Neural progenitor cell (in vitro differentiated cells): ENCODE measurements around the gene CNTN5. TPM values are rescaled to one million over a fixed set of nuclear protein-coding genes. Genes with fewer than 3 reads are reported as not detected.

ENCODE experiments used
- DNase-seq: peaks from one replicate; pipeline ENCODE4 v3.0.0-alpha.2; 2016; ENCODE audit warnings: low spot score
- H2AFZ ChIP-seq: fragments of 200-600 bp; sonication (generic); replicated peaks from 2 replicates; pipeline ENCODE4 v1.6.1; 2016; ENCODE audit warnings: antibody characterized with exemption
- H3F3A ChIP-seq: fragments of 200-600 bp; sonication (generic); 2 replicates; pipeline ENCODE4 v1.6.1; 2016; ENCODE audit warnings: antibody characterized with exemption, low read depth
- H3K27ac ChIP-seq: fragments of 200-600 bp; sonication (generic); 2 replicates; pipeline ENCODE4 v1.5.1; 2016; ENCODE audit warnings: mild to moderate bottlenecking
- H3K27me3 ChIP-seq: fragments of 200-600 bp; sonication (generic); 2 replicates; pipeline ENCODE4 v1.6.1; 2016; ENCODE audit warnings: mild to moderate bottlenecking, moderate library complexity
- H3K36me3 ChIP-seq: fragments of 200-600 bp; sonication (generic); 2 replicates; pipeline ENCODE4 v1.5.1; 2016
- H3K4me1 ChIP-seq: fragments of 200-600 bp; sonication (generic); 2 replicates; pipeline ENCODE4 v1.6.1; 2016; ENCODE audit warnings: mixed run types
- H3K4me2 ChIP-seq: fragments of 200-600 bp; sonication (generic); 2 replicates; pipeline ENCODE4 v1.6.1; 2016
- H3K4me3 ChIP-seq: fragments of 200-600 bp; sonication (generic); 2 replicates; pipeline ENCODE4 v1.5.1; 2016
- H3K79me2 ChIP-seq: fragments of 200-600 bp; sonication (generic); 2 replicates; pipeline ENCODE4 v1.6.1; 2016; ENCODE audit warnings: low read depth
- H3K9ac ChIP-seq: fragments of 200-600 bp; sonication (generic); 2 replicates; pipeline ENCODE4 v1.6.1; 2016
- H3K9me3 ChIP-seq: fragments of 200-600 bp; sonication (generic); 2 replicates; pipeline ENCODE4 v1.5.1; 2016; ENCODE audit warnings: low read depth
- H4K20me1 ChIP-seq: fragments of 200-600 bp; sonication (generic); 2 replicates; pipeline ENCODE4 v1.6.1; 2016; ENCODE audit warnings: low read depth
- H3K27ac Mint-ChIP-seq: 3 replicates; pipeline ENCODE4 v1.8.0; 2021; ENCODE audit warnings: mixed read lengths
- H3K27me3 Mint-ChIP-seq: 2 replicates; pipeline ENCODE4 v1.8.0; 2022; ENCODE audit warnings: low read depth, mild to moderate bottlenecking, inconsistent platforms, moderate library complexity, mixed read lengths; ENCODE audit not compliant: insufficient read depth
- H3K36me3 Mint-ChIP-seq: 3 replicates; pipeline ENCODE4 v1.8.0; 2021; ENCODE audit warnings: mixed read lengths
- H3K4me1 Mint-ChIP-seq: 3 replicates; pipeline ENCODE4 v1.8.0; 2021; ENCODE audit warnings: mixed read lengths
- H3K4me3 Mint-ChIP-seq: 3 replicates; pipeline ENCODE4 v1.8.0; 2021; ENCODE audit warnings: mild to moderate bottlenecking, moderate library complexity, mixed read lengths
- H3K9me3 Mint-ChIP-seq: 3 replicates; pipeline ENCODE4 v1.8.0; 2020; ENCODE audit warnings: mixed read lengths
- EZH2 ChIP-seq: fragments of 200-600 bp; sonication (generic); IDR thresholded peaks from 2 replicates; pipeline ENCODE4 v1.6.1; 2017; ENCODE audit warnings: antibody characterized with exemption, mild to moderate bottlenecking, moderate library complexity
- EZH2phosphoT487 ChIP-seq: fragments of 200-600 bp; sonication (generic); IDR thresholded peaks from 2 replicates; pipeline ENCODE4 v1.6.1; 2017; ENCODE audit warnings: antibody characterized with exemption
- total RNA-seq: library from RNA; depleted of rRNA; stranded (reverse); fragments of >200 nt; gene quantifications from 2 replicates; pipeline ENCODE4 v1.2.3, GENCODE V29; 2015; ENCODE audit warnings: low replicate concordance
- TF ChIP-seq, protein P1 (sequence below): fragments of 200-600 bp; sonication (generic); IDR thresholded peaks from 2 replicates; pipeline ENCODE4 v1.5.1; 2017; ENCODE audit warnings: antibody characterized with exemption, mild to moderate bottlenecking

CNTN5 gene
- total RNA-seq, 1 donor from 2014 or later: 0.19 TPM

DNA sequence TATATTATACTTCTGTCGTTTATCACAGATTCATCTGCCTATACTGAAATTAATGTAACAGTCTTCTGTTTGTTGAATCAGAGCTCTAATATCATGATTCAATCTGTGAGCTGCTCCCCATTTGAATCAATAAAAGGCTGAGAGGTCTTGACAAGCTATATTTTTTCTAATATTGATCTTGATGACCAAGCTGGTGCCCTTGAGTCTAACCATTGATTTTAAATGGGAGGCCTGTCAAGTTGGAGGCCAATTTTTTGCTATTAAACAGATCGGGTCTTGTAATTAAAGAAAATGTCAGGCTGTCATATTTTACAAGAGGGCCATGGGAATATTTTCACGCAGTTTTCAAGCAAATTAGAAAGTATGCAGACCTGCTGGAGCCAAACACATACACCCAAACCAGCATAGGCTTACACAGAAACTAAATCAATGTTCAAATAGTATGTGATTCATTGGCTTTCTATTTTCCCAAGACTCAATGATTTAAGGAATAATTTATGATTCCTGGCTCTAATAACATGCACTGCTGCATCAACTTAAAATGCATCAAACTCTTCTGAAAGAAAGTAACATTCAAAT is 286.9 kb downstream of the CNTN5 start:
- peak overlapping the region; percentile 40 for H2AFZ ChIP-seq
- no peak overlapping the region for H3K4me2 ChIP-seq
- no peaks in the 10 kb centered on the region for H3K79me2 ChIP-seq
- no peaks in the 10 kb centered on the region for H3K36me3 ChIP-seq
- Mint-ChIP-seq H3K27me3 (no peaks in the 10 kb centered on the region), H3K36me3 (no peaks in the 10 kb centered on the region), H3K4me3 (no peak overlapping the region), H3K9me3 (no peaks in the 10 kb centered on the region), H3K27ac (no peak overlapping the region), H3K4me1 (no peaks in the 10 kb centered on the region)
- H3K9me3 ChIP-seq: no peaks in the 10 kb centered on the region
- H3K27me3 ChIP-seq: no peaks in the 10 kb centered on the region
- no peak overlapping the region for H3K27ac ChIP-seq
- H3K9ac ChIP-seq: no peak overlapping the region
- H3F3A ChIP-seq: no peaks in the 10 kb centered on the region
- no peaks in the 10 kb centered on the region for H3K4me1 ChIP-seq
- TF ChIP-seq, protein P1, sequence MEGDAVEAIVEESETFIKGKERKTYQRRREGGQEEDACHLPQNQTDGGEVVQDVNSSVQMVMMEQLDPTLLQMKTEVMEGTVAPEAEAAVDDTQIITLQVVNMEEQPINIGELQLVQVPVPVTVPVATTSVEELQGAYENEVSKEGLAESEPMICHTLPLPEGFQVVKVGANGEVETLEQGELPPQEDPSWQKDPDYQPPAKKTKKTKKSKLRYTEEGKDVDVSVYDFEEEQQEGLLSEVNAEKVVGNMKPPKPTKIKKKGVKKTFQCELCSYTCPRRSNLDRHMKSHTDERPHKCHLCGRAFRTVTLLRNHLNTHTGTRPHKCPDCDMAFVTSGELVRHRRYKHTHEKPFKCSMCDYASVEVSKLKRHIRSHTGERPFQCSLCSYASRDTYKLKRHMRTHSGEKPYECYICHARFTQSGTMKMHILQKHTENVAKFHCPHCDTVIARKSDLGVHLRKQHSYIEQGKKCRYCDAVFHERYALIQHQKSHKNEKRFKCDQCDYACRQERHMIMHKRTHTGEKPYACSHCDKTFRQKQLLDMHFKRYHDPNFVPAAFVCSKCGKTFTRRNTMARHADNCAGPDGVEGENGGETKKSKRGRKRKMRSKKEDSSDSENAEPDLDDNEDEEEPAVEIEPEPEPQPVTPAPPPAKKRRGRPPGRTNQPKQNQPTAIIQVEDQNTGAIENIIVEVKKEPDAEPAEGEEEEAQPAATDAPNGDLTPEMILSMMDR: no peak
- TF ChIP-seq EZH2phosphoT487 (no peak), EZH2 (no peak)
- DNase-seq: no peak
- H4K20me1 ChIP-seq: no peaks in the 10 kb centered on the region
- no peak overlapping the region for H3K4me3 ChIP-seq

- H3K36me3 ChIP-seq: no peaks in the 10 kb centered on the region
- no peaks in the 10 kb centered on the region for H3K9me3 ChIP-seq
- H3K9ac ChIP-seq: no peak overlapping the region
- Mint-ChIP-seq H3K9me3 (no peaks in the 10 kb centered on the region), H3K4me1 (no peaks in the 10 kb centered on the region), H3K27ac (no peak overlapping the region), H3K4me3 (no peak overlapping the region), H3K27me3 (peaks cover 2% of the 10 kb centered on the region), H3K36me3 (no peaks in the 10 kb centered on the region)
- no peak for DNase-seq
- no peaks in the 10 kb centered on the region for H3K79me2 ChIP-seq
- H3F3A ChIP-seq: no peaks in the 10 kb centered on the region
- H3K4me3 ChIP-seq: no peak overlapping the region
- H3K27me3 ChIP-seq: no peaks in the 10 kb centered on the region
- H3K27ac ChIP-seq: no peak overlapping the region
- H3K4me2 ChIP-seq: no peak overlapping the region
- H2AFZ ChIP-seq: no peak overlapping the region
- H3K4me1 ChIP-seq: no peaks in the 10 kb centered on the region
- no peaks in the 10 kb centered on the region for H4K20me1 ChIP-seq
- TF ChIP-seq, protein P1: no peak
- no peak for TF ChIP-seq EZH2
- no peak for TF ChIP-seq EZH2phosphoT487
These were observed 291.1 kb downstream of the CNTN5 start for GRCh38 chr11:99311870-99312269.

DNA sequence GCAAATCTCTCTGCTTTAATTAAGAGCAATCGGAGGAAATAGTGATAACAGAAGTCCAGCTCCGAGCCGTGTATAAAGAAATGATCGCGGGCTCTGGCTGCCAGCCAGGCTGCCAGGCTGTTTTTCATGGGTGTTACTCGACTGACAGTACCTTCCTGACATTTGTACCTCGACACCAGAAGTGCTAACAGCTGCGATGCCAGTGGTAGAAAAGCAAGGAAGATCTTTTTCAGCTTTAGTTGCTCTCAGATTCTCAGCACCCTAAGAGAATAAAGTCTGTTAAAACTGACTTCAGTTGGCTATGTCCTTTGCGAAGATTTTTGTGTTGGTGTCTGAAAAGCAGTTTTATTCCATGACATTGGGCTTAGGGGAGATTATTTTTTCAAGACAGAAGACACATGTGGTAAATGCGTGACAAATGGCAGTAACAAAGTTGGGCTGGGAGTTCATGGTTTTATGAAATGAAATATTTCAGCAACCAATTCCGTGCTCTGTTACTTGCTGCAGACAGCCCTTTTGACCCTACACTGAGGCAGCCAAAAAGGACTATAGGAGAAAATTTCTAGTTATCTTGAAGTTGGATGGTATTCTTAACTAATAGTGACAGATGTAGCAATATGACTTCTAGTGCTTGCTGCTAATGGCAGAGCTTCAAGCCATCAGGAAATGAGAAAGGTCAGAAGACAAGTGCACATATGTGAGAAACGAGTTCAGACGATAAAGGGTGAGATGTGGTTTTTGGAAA is 296.2 kb downstream of the CNTN5 start:
- Histone ChIP-seq H3K9me3 (no peaks in the 10 kb centered on the region), H3K36me3 (no peaks in the 10 kb centered on the region), H4K20me1 (no peaks in the 10 kb centered on the region), H3K27me3 (no peaks in the 10 kb centered on the region), H3K4me2 (no peak overlapping the region), H3K9ac (no peak overlapping the region), H2AFZ (peak overlapping the region; percentile 32), H3K4me1 (no peaks in the 10 kb centered on the region), H3K4me3 (no peak overlapping the region), H3F3A (no peaks in the 10 kb centered on the region), H3K79me2 (no peaks in the 10 kb centered on the region), H3K27ac (no peak overlapping the region)
- Mint-ChIP-seq H3K9me3 (no peaks in the 10 kb centered on the region), H3K36me3 (no peaks in the 10 kb centered on the region), H3K4me3 (no peak overlapping the region), H3K27me3 (peaks cover 2% of the 10 kb centered on the region), H3K27ac (no peak overlapping the region), H3K4me1 (no peaks in the 10 kb centered on the region)
- no peak for DNase-seq
- TF ChIP-seq EZH2 (no peak), EZH2phosphoT487 (no peak)
- TF ChIP-seq, protein P1: no peak
